Measurements from ENCODE around the gene EPHA10.

DNA sequence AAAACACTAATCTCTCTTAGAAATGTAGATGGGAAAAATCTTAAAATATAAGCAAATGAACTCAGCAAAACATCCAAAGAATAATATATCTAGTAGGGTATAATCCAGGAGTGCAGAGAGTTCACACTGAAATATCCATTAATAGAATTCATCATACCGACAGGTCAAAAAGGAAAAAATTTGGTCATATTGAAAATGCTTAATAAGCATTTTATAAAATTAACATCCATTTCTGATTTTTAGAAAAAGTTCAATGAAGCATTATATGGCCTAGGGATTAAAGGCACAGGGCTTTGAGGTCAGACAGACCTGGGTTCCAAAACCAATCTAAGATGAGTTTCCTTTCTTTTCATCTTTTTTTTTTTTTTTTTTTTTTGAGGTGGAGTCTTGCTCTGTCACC lies 16.4 kb downstream of the EPHA10 start:
- no peak for TF ChIP-seq CTCF (conservative IDR thresholded peaks at IDR 0.05)
- no peak for TF ChIP-seq EZH2 (IDR thresholded peaks at IDR 0.05; ENCODE audit: low read depth)
